Myometrial cell (primary cell): ENCODE results near the gene CSN2. TPM values are rescaled to one million over a fixed set of nuclear protein-coding genes. Genes with fewer than 3 reads are reported as not detected.

ENCODE experiments used
- total RNA-seq: library from RNA; depleted of rRNA; stranded (reverse); fragments of >200 nt; gene quantifications from 2 replicates; pipeline ENCODE4 v1.2.3, GENCODE V29; 2015

CSN2 gene
- total RNA-seq: not detected in 2 replicates

GRCh38 chr4:69965628-69966027 lies at the start of gene CSN2:
TSS of gene CSN2 (minus strand) at chr4:69965728. CDS start at chr4:69960995, 4,733 bp downstream.

GRCh38 chr4:69995526-69996016 lies 30.0 kb upstream of the CSN2 start, which contains the start of gene STATH:
TSS of gene STATH (plus strand) at chr4:69995966. CDS start at chr4:69998438, 2,472 bp downstream.

GRCh38 chr4:69930768-69931167 lies 34.8 kb downstream of the CSN2 start, which contains the start of gene CSN1S1:
TSS of gene CSN1S1 (plus strand) at chr4:69931068. CDS start at chr4:69932556, 1,488 bp downstream.

Other genes starting within 250 kb of the CSN2 start
- 0.18 and 1.2 TPM in 2 replicates for gene SULT1B1, start 205.1 kb downstream of the CSN2 start, total RNA-seq
- 3.2 and 3.7 TPM in 2 replicates for gene SULT1E1, start 105.6 kb downstream of the CSN2 start, total RNA-seq
- gene CSN1S1, start 34.7 kb downstream of the CSN2 start, total RNA-seq: not detected in 2 replicates
- not detected in 2 replicates for gene STATH, start 30.2 kb upstream of the CSN2 start, total RNA-seq
- not detected in 2 replicates for gene HTN3, start 62.7 kb upstream of the CSN2 start, total RNA-seq
- not detected in 2 replicates for gene HTN1, start 84.7 kb upstream of the CSN2 start, total RNA-seq
- not detected in 2 replicates for gene PRR27, start 188.5 kb upstream of the CSN2 start, total RNA-seq
- not detected in 2 replicates for gene ODAM, start 230.0 kb upstream of the CSN2 start, total RNA-seq